Measurements from ENCODE around the gene CCDC73.

CCDC73 gene

DNA sequence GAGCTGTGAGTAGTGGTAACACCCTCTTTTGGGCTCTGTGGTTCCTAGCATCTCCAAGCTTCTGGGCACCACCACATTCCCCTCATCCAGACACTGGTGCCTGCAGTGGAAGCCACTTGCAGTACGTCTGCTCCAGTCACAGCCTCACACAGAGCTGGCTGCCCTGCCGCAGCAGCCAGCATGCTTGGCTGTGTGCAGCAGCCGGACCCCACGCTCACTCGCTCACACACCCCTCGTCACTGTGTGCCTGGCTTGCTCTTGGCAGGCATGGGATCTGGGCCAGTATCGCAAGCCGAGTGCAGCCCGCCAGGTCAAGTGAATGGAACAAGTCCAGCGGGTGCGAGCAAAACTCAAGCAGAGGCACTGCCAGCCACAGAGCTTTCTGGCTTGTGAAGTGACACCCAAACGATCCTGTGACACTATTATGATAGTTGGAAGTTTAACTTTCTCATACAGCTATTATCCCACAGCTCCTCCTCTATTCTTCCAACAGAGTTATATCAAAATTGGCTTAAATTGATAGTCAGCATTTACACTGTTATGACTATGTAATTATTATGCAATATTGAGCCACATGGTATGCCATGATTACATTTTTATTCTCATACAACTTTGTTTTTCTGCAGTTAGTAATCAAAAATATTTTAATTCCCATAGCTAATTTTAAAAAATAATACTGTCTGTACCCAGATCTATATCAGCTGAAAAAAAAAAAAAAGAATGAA lies 89.0 kb downstream of the CCDC73 start:
- DNase-seq = no peak
- Mint-ChIP-seq H3K4me1 (ENCODE audit: low read depth) (peaks cover 17% of the 10 kb centered on the region), H3K36me3 (ENCODE audit: low read depth) (no peaks in the 10 kb centered on the region), H3K4me3 (no peak overlapping the region), H3K27ac (no peak overlapping the region), H3K27me3 (peaks cover 20% of the 10 kb centered on the region), H3K9me3 (no peaks in the 10 kb centered on the region)

DNA sequence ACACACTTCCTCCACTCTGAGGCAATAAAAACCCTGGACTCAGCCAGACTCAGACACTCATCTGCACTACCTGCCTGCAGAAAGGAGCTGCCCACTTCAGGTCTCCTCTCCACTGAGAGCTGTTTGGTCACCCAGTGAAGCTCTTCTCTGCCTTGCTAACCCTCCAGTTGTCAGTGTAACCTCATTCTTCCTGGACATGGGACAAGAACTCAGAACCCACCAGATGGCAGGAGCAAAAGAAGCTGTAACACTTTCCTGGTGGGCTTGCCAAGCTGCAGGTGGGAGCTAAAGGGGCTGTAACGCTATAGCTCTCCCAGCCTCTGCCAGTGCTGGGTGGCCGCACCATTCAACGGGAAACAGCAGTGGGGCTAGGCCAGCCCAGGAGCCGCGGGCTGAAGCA lies 89.7 kb downstream of the CCDC73 start:
- H3K4me1 Mint-ChIP-seq (ENCODE audit: low read depth) = peaks cover 17% of the 10 kb centered on the region
- no peak overlapping the region for H3K27ac Mint-ChIP-seq
- no peaks in the 10 kb centered on the region for H3K9me3 Mint-ChIP-seq
- no peaks in the 10 kb centered on the region for H3K36me3 Mint-ChIP-seq (ENCODE audit: low read depth)
- no peak overlapping the region for H3K4me3 Mint-ChIP-seq
- DNase-seq = no peak
- peaks cover 19% of the 10 kb centered on the region for H3K27me3 Mint-ChIP-seq

DNA sequence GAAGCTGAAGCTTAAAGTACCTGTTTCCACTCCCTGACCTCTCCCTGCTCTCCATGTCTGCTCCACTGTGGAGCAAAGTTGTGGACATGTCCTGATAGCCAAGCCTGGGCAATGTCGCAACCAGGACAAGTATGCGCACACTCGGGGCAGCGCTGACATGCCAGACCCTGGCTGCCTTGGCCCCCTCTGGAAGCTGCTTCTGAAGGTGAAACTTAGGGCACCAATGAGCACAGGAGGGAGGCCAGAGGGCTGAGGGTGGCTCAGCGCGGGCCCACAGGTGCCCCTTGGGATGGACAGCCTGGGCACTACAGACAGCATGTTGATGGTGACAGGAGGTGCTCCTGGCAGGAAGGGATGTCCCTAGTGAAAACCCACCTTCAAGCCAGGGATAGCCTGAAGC lies 90.2 kb downstream of the CCDC73 start:
- no peaks in the 10 kb centered on the region for H3K9me3 Mint-ChIP-seq
- no peak overlapping the region for H3K27ac Mint-ChIP-seq
- H3K36me3 Mint-ChIP-seq (ENCODE audit: low read depth) = no peaks in the 10 kb centered on the region
- no peak for DNase-seq
- H3K4me1 Mint-ChIP-seq (ENCODE audit: low read depth) = peaks cover 17% of the 10 kb centered on the region
- H3K4me3 Mint-ChIP-seq = no peak overlapping the region
- peaks cover 21% of the 10 kb centered on the region for H3K27me3 Mint-ChIP-seq

DNA sequence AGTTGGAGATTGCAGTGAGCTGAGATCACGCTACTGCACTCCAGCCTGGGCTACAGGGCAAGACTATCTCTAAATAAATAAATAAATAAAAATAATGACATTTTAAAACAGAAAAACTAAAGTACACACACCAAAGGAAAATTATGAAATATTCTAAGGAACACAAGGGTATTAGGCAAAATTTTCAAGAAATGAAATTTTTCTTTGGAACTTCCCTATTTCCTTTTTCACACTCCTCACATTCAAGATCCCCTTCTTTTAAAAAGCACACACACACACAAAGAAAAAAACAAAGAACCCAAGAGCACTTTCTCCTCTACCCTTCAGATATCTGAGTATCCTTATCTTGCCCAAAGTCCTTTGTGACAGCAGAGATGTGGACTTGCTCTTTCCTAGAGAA lies 92.8 kb downstream of the CCDC73 start:
- DNase-seq = no peak
- Mint-ChIP-seq H3K4me1 (ENCODE audit: low read depth) (peaks cover 5% of the 10 kb centered on the region), H3K4me3 (no peak overlapping the region), H3K9me3 (no peaks in the 10 kb centered on the region), H3K27me3 (peaks cover 16% of the 10 kb centered on the region), H3K27ac (no peak overlapping the region), H3K36me3 (ENCODE audit: low read depth) (no peaks in the 10 kb centered on the region)

DNA sequence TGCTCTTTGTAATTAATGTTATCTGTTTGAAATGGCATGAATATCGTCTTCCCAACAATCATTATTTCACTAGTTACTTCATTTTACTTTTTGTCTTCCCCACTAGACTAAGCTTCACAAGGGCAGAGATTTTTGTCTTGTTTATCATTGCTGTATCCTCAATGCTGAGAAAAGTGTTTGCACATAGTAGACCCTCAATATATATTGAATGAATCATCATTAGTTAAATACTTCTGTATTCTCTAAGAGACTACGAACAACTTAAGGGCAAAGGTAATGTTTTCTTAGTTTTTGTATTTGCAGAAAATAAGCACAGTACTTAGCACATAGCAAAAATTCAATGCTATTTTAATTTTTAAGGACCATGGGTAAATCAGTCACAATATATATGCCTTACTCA lies 95.9 kb downstream of the CCDC73 start:
- no peak for DNase-seq
- peaks cover 10% of the 10 kb centered on the region for H3K27me3 Mint-ChIP-seq
- H3K36me3 Mint-ChIP-seq (ENCODE audit: low read depth) = no peaks in the 10 kb centered on the region
- H3K4me3 Mint-ChIP-seq = no peak overlapping the region
- no peaks in the 10 kb centered on the region for H3K9me3 Mint-ChIP-seq
- no peak overlapping the region for H3K27ac Mint-ChIP-seq
- H3K4me1 Mint-ChIP-seq (ENCODE audit: low read depth) = peaks cover 3% of the 10 kb centered on the region

DNA sequence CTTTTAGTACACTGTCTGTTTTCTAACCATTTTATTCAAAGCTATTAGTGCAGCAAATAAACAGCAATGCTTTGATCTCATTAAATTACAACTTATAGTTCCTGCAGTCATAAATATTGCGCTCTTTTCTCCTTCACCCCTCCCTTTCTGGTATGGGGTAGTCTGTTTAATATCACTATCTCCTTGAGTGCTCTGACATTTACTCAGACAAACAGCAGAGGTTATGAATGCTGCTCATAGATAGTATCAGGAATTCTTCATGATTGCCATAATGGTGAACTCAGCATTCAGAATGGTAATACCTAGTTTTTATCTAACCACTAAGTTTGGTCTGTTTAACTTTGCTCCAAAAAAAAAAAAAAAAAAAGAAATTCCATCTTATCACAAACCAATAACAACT lies 123.4 kb downstream of the CCDC73 start:
- no peak overlapping the region for H3K27ac Mint-ChIP-seq
- DNase-seq = no peak
- H3K9me3 Mint-ChIP-seq = peaks cover 3% of the 10 kb centered on the region
- no peaks in the 10 kb centered on the region for H3K36me3 Mint-ChIP-seq (ENCODE audit: low read depth)
- H3K4me3 Mint-ChIP-seq = no peak overlapping the region
- H3K4me1 Mint-ChIP-seq (ENCODE audit: low read depth) = no peaks in the 10 kb centered on the region
- H3K27me3 Mint-ChIP-seq = peaks cover 14% of the 10 kb centered on the region

DNA sequence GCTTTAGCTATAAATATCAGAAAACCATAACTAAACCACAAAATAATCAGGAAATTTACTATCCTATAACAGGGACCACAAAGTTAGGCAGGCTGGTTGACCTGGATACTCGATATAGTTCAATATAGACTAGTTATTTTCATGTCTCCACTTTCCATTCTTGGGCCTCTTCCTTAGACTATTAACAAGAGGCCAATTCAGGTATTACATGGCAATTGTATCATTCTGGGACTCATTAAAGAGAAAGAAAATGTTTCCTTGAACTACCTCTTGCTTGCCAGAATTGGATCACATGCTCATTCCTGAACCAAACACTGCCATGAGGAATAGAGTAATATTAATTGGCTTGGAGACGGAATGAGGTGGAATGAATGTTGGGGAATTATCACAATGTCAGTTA lies 134.8 kb downstream of the CCDC73 start:
- Mint-ChIP-seq H3K9me3 (no peaks in the 10 kb centered on the region), H3K4me1 (ENCODE audit: low read depth) (peaks cover 20% of the 10 kb centered on the region), H3K4me3 (no peak overlapping the region), H3K27ac (no peak overlapping the region), H3K36me3 (ENCODE audit: low read depth) (no peaks in the 10 kb centered on the region), H3K27me3 (peaks cover 38% of the 10 kb centered on the region)
- DNase-seq = no peak

DNA sequence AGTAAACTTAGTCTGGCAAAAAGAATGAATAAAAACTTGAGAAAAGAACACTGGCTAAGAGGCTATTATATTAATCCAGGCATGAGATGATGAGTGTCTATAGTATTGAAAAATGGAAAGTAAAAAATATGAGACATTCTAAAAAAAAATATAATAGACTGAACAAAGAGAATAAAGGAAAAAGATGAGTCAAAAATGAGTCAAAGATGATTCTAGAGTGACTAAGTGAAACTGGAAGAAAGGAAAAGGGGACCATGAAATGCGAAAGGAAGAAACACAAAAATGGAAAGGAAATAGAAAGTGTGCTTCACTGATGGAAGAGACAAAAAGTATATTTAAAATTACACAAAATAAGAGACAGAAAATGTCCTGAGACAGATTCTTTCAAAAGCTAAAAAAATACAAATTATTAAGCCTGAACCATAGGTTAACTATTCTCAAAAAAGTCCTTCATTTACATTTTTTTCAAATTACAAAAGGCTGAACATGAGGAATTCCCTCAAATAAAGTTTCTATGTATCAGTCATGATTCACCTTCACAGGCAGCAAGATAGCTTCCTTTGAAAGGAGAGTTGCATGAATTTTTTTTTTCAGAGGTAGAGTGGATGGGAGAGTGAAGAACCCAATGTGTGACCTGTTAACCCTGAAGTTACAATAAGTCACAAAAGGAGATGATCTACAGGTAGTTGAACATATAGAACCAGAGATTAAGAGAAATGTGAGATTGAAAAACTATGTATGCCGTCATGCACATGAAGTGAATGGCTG lies 135.6 kb downstream of the CCDC73 start:
- no peak for DNase-seq
- Mint-ChIP-seq H3K36me3 (ENCODE audit: low read depth) (no peaks in the 10 kb centered on the region), H3K27me3 (peaks cover 36% of the 10 kb centered on the region), H3K27ac (peak overlapping the region; percentile 71), H3K9me3 (no peaks in the 10 kb centered on the region), H3K4me1 (ENCODE audit: low read depth) (peaks cover 20% of the 10 kb centered on the region), H3K4me3 (no peak overlapping the region)

DNA sequence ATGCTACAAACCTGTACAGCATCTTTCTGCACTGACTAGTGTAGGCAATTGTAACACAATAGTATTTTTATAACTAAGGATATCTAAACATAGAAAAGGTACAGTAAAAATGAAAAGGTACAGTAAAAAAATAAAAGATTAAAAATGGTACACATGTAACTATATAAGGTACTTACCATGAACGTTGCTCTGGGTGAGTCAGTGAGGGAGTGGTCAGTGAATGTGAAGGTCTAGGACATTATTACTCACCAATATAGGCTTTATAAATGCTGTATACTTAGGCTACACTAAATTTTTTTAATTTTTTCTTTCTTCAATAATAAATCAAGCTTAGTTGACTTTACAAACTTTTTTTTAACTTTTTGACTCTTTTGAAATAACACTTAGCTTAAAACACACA lies 150.9 kb downstream of the CCDC73 start:
- Mint-ChIP-seq H3K27me3 (peaks cover 11% of the 10 kb centered on the region), H3K36me3 (ENCODE audit: low read depth) (no peaks in the 10 kb centered on the region), H3K4me1 (ENCODE audit: low read depth) (no peaks in the 10 kb centered on the region), H3K9me3 (no peaks in the 10 kb centered on the region), H3K4me3 (no peak overlapping the region), H3K27ac (no peak overlapping the region)
- DNase-seq = no peak

DNA sequence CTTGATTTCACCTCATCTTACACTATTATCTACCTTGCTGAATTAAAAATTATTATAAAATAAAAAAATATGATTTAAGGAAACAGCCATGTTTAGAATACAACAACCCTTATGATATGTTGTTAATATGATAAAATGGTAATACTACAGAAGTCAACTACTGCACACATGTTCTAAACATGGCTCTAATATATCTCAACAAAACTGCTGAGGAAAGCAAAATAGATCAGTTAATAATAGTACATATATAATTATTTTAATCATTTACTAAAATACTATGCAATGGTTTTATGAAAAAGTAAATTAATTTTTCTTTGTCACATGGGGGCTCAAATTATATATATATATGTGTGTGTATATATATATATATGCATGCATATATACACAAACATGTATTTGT lies 153.1 kb downstream of the CCDC73 start:
- Mint-ChIP-seq H3K4me3 (no peak overlapping the region), H3K36me3 (ENCODE audit: low read depth) (no peaks in the 10 kb centered on the region), H3K4me1 (ENCODE audit: low read depth) (no peaks in the 10 kb centered on the region), H3K27ac (no peak overlapping the region), H3K27me3 (peaks cover 21% of the 10 kb centered on the region), H3K9me3 (no peaks in the 10 kb centered on the region)
- DNase-seq = no peak

DNA sequence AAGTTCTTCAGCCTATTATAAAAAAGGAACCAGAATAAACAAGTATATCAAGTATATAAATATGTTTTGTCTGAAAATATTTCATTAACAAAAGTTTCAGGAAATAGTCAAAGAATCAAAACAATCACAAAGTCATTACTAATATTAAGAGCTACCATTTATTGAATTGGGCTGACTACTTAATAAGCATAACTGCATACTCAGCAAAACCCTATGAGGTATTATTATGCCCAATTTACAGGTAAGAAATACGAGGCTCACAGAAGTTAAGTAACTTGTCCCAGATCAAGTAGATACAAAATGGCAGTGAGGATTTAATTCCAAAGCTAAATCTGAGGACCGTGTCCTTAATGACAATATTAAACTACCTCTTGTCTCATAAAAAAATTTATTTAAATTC lies 158.6 kb downstream of the CCDC73 start:
- H3K4me1 Mint-ChIP-seq (ENCODE audit: low read depth) = no peaks in the 10 kb centered on the region
- H3K36me3 Mint-ChIP-seq (ENCODE audit: low read depth) = no peaks in the 10 kb centered on the region

DNA sequence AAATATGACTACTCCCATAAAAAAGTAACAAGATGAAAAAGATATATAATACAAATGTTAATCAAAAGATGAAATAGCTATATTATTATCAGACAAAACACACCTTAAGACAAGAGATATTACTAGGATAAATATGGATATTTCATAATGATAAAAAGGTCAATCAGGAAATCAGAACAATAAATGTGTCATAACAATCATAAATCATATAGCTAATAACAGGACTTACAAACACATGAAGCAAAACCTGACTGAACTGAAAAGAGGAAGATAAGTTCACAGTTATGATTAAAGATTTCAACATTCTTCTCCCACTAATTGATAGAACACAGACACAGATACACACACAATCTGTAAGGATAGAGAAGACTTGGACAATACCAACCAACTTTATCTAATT lies 163.6 kb downstream of the CCDC73 start:
- H3K9me3 Mint-ChIP-seq = no peaks in the 10 kb centered on the region
- no peaks in the 10 kb centered on the region for H3K4me1 Mint-ChIP-seq (ENCODE audit: low read depth)
- no peaks in the 10 kb centered on the region for H3K36me3 Mint-ChIP-seq (ENCODE audit: low read depth)
- no peak for DNase-seq
- H3K4me3 Mint-ChIP-seq = no peak overlapping the region
- no peak overlapping the region for H3K27ac Mint-ChIP-seq
- H3K27me3 Mint-ChIP-seq = peaks cover 33% of the 10 kb centered on the region

More for the DNA sequence above, 158.6 kb downstream of the CCDC73 start:
- DNase-seq = no peak
- H3K27ac Mint-ChIP-seq = no peak overlapping the region
- peaks cover 26% of the 10 kb centered on the region for H3K27me3 Mint-ChIP-seq
- no peaks in the 10 kb centered on the region for H3K9me3 Mint-ChIP-seq
- no peak overlapping the region for H3K4me3 Mint-ChIP-seq

DNA sequence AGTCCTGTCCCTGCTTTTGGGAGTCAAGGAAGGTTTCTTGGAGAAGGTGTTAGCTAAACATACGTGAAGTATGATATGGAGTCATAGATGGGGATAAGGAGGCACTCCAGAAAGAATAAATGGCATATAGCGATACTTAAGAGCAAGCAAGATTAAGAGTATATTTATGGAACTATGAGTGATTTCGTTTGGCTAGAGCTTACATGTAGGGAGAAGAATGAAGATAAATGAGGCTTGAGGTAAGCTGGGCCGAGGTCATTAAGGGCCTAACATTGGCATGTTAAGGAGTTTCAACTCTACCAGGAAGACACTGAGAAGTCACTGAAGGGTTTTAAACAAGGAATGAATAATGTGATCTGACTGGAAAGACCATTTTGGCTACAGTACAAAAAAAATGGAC lies 177.6 kb downstream of the CCDC73 start:
- no peak overlapping the region for H3K4me3 Mint-ChIP-seq
- no peaks in the 10 kb centered on the region for H3K4me1 Mint-ChIP-seq (ENCODE audit: low read depth)
- DNase-seq = no peak
- peaks cover 19% of the 10 kb centered on the region for H3K27me3 Mint-ChIP-seq
- no peak overlapping the region for H3K27ac Mint-ChIP-seq
- H3K9me3 Mint-ChIP-seq = no peaks in the 10 kb centered on the region
- H3K36me3 Mint-ChIP-seq (ENCODE audit: low read depth) = no peaks in the 10 kb centered on the region

DNA sequence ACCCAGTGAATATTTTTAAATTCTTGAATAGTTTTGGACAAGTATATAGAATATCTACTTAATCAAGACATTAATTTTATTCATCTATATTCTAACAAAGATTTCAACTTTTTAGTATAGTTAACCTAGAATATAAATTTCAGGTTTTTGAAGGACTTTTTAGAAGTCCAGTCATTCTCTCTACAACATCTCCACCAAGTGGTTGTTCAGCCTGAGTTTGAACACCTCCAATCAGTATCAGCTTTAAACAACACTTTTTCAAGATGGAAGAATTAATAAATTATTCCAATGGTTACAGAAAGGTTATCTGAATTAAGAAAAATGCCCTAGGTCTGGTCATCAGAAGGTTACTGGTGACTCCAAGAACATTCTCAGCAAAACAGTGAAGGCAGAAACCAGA lies 179.0 kb downstream of the CCDC73 start:
- Mint-ChIP-seq H3K36me3 (ENCODE audit: low read depth) (no peaks in the 10 kb centered on the region), H3K4me3 (no peak overlapping the region), H3K27ac (no peak overlapping the region), H3K4me1 (ENCODE audit: low read depth) (no peaks in the 10 kb centered on the region), H3K9me3 (no peaks in the 10 kb centered on the region), H3K27me3 (peaks cover 7% of the 10 kb centered on the region)
- DNase-seq = no peak

DNA sequence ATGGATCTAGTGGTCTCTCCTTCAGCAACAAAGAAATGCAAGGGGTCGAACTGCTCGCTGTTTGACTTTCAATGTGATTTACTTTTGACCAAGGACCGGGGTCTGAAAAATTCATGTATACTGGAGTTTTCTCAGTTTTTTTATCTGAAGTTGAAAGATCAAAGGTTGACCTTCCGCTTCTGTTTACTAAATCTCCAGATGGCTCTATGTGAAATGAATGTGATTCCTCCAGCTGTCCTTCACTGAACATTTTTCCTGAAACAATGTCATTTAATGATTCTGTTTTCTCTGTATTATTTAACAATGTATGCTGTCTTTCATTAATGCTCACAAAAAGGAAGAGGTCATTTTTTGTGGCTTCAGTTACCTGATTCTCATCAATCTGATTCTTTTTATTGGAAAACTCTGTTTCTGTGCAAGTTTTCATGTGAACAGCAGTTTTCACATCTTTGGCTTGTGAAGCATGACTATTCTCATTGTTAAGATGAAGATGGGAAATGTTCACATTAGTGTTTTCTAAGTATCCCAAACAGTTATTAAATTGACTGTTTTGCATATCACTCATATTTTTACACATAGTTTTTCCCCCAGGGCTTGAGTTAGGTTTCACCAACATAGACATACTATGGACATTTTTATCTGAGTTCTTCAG lies 180.8 kb downstream of the CCDC73 start:
- Mint-ChIP-seq H3K27me3 (peaks cover under 1% of the 10 kb centered on the region), H3K36me3 (ENCODE audit: low read depth) (peaks cover 12% of the 10 kb centered on the region), H3K4me1 (ENCODE audit: low read depth) (peaks cover 4% of the 10 kb centered on the region), H3K27ac (no peak overlapping the region), H3K4me3 (no peak overlapping the region), H3K9me3 (peaks cover 10% of the 10 kb centered on the region)
- DNase-seq = no peak

Measured in activated T-cell treated with anti-CD3 and anti-CD28 coated beads, Interleukin-2, amount 50 U/mL, for 24 hours (primary cell).